Measurements from ENCODE around the gene SYTL2. TPM values are rescaled to one million over a fixed set of nuclear protein-coding genes. Genes with fewer than 3 reads are reported as not detected.

Gene SYTL2
- total RNA-seq, 1 donor from 2014 or later: 4.7 TPM

GRCh38 chr11:85726381-85726780 is 84.6 kb downstream of the SYTL2 start:
- peaks cover 2% of the 10 kb centered on the region for H3K36me3 Mint-ChIP-seq (ENCODE audit: insufficient read depth)
- H3K4me1 Mint-ChIP-seq (ENCODE audit: low read depth): no peaks in the 10 kb centered on the region
- H3K4me3 Mint-ChIP-seq (ENCODE audit: low read depth): no peak overlapping the region
- no peaks in the 10 kb centered on the region for H3K27me3 Mint-ChIP-seq
- no peak for DNase-seq (ENCODE audit: low spot score, unreplicated experiment)
- peaks cover 9% of the 10 kb centered on the region for H3K9me3 Mint-ChIP-seq (ENCODE audit: low read depth)
- no peak for TF ChIP-seq CTCF (IDR thresholded peaks at IDR 0.05; ENCODE audit: unreplicated experiment)
- H3K27ac Mint-ChIP-seq: no peak overlapping the region

GRCh38 chr11:85725510-85726258 is 85.3 kb downstream of the SYTL2 start:
- Mint-ChIP-seq H3K27ac (no peak overlapping the region), H3K4me3 (ENCODE audit: low read depth) (no peak overlapping the region), H3K36me3 (ENCODE audit: insufficient read depth) (peaks cover 2% of the 10 kb centered on the region), H3K9me3 (ENCODE audit: low read depth) (peaks cover 9% of the 10 kb centered on the region), H3K27me3 (no peaks in the 10 kb centered on the region), H3K4me1 (ENCODE audit: low read depth) (no peaks in the 10 kb centered on the region)
- no peak for TF ChIP-seq CTCF (IDR thresholded peaks at IDR 0.05; ENCODE audit: unreplicated experiment)
- no peak for DNase-seq (ENCODE audit: low spot score, unreplicated experiment)

- H3K4me3 Mint-ChIP-seq (ENCODE audit: low read depth): no peak overlapping the region
- H3K4me1 Mint-ChIP-seq (ENCODE audit: low read depth): no peaks in the 10 kb centered on the region
- no peaks in the 10 kb centered on the region for H3K27me3 Mint-ChIP-seq
- no peak overlapping the region for H3K27ac Mint-ChIP-seq
- DNase-seq (ENCODE audit: low spot score, unreplicated experiment): no peak
- H3K9me3 Mint-ChIP-seq (ENCODE audit: low read depth): peaks cover 7% of the 10 kb centered on the region
- TF ChIP-seq CTCF (IDR thresholded peaks at IDR 0.05; ENCODE audit: unreplicated experiment): no peak
- peaks cover 2% of the 10 kb centered on the region for H3K36me3 Mint-ChIP-seq (ENCODE audit: insufficient read depth)
Observed at GRCh38 chr11:85724748-85725465, 86.0 kb downstream of the SYTL2 start.

GRCh38 chr11:85723088-85723487 is 87.9 kb downstream of the SYTL2 start:
- Mint-ChIP-seq H3K9me3 (ENCODE audit: low read depth) (no peaks in the 10 kb centered on the region), H3K27me3 (peaks cover 12% of the 10 kb centered on the region), H3K36me3 (ENCODE audit: insufficient read depth) (no peaks in the 10 kb centered on the region), H3K4me3 (ENCODE audit: low read depth) (no peak overlapping the region), H3K4me1 (ENCODE audit: low read depth) (peaks cover 9% of the 10 kb centered on the region), H3K27ac (no peak overlapping the region)
- no peak for DNase-seq (ENCODE audit: low spot score, unreplicated experiment)
- TF ChIP-seq CTCF (IDR thresholded peaks at IDR 0.05; ENCODE audit: unreplicated experiment): no peak

GRCh38 chr11:85721191-85721590 is 89.8 kb downstream of the SYTL2 start:
- Mint-ChIP-seq H3K4me1 (ENCODE audit: low read depth) (peaks cover 9% of the 10 kb centered on the region), H3K36me3 (ENCODE audit: insufficient read depth) (no peaks in the 10 kb centered on the region), H3K9me3 (ENCODE audit: low read depth) (no peaks in the 10 kb centered on the region), H3K27ac (no peak overlapping the region), H3K27me3 (peaks cover 13% of the 10 kb centered on the region), H3K4me3 (ENCODE audit: low read depth) (no peak overlapping the region)
- no peak for TF ChIP-seq CTCF (IDR thresholded peaks at IDR 0.05; ENCODE audit: unreplicated experiment)
- no peak for DNase-seq (ENCODE audit: low spot score, unreplicated experiment)

Measured in progenitor cell of endocrine pancreas (in vitro differentiated cells).